D721Med (cell line): ENCODE results near the gene KPNA6.
A peak's percentile ranks its signal among the peaks of the same experiment; 100 is the strongest.
"Not testable (repeated sequence)": the region's sequence is repeated elsewhere in the genome, so short reads cannot be mapped to it uniquely, and the experiment has no call there.

Experiments used
- DNase-seq: peaks from one replicate; pipeline ENCODE4 v3.0.0; 2011; ENCODE audit warnings: low spot score; ENCODE audit not compliant: insufficient read length
- FAIRE-seq: peaks from 2 replicates; lab custom pipeline; 2011; peaks lifted over from hg19 to GRCh38; lab: Jason Lieb, UNC
- CTCF ChIP-seq: IDR thresholded peaks from 2 replicates; pipeline ENCODE4 v1.5.1; 2012; ENCODE audit warnings: mild to moderate bottlenecking, control low read depth; ENCODE audit not compliant: insufficient read depth; ENCODE audit errors: missing control alignments

Gene KPNA6

DNA sequence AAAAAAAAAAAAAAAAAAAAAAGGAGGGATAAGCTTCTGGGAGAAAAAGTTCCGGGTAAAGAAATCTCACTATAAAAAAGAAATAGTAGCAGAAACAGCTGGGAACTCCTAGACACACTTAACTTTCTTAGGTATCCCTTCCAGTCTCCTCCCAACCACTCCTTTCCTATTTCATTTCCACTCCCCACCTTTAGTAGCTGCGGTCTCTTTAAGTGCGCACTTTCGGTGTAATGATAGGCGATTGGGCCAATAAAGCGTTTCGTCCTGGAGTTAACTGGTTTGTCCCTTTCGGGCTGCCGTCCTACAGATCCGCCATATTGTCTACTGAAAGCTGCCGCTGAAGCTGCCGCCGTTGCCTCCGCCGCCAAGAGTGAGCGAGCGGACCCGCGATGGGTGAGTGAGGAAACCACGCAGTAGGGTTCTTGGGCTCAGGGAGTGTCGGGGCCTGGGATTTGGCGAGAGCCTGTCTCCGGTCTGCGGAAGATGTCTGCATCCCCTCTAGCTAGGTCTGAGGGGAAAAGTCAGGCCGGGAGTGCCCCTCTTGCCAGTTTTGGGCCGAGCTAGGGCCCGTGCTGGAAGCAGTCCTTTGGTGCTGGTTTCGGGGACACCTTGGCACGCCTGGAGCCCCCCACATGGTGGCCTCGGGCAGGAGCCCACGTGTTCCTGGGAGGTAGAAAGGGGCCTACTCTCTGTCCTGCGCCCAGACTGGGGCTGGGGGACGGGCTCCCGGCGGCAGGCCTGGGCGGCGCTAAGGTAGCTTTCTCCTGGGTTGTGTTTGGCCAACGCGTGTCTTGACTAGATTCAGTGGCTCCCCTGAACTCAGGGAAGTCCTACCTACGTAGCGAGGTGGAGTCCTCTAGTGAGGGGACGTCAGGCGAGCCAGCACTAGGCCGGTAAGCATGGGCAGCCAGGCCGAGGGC, at the start of gene KPNA6:
Gene KPNA6, plus strand, starts transcription at position 315 of the 920 bp plus-strand sequence. Its CDS starts 75 bp downstream, at position 390.
- peak; percentile 66 for DNase-seq
- TF ChIP-seq CTCF: no peak
- FAIRE-seq: no peak

DNA sequence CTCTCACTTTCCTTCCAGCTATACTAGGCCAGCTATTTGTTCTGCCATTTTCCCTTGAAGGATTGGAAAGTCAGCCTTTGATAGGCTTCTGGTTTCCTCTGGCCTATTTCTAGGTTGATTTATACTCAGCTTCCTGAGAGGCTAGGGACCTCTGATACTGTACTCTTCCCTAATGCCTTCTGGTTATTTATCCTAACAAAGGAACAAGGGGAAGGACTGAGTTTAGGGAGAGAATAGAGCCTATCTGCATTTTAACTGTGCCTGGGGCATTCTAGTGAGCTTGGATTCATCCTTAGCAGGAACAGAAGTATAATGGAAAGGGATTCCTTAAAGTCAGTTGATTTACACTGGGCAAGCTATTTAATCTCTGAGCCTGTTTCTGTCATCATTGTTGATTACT, 46.9 kb upstream of the KPNA6 start:
- FAIRE-seq: no peak
- no peak for TF ChIP-seq CTCF
- DNase-seq: no peak

- no peak for FAIRE-seq
- TF ChIP-seq CTCF: no peak
Measured at GRCh38 chr1:32062867-32063230, 45.0 kb upstream of the KPNA6 start.

DNA sequence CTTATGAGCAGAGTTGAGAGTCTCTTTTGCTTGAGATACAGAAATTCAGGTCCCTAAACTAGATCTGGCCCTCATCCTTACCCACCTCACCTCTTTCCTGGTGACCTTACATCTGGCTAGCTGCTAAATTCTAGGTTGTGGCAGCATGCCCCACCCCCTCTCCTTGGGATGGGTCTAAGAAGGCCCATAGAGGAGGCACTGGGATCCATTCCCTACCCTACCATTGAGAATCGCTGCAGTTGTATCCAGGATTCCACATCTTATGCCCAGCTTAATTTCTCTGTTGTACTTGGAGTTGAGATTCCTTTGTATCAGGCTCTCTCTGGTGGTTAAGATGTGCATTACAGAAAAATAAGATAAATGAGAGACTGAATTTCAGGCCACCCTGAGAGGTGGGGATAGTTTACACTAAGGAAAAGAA, 44.6 kb upstream of the KPNA6 start:
- FAIRE-seq: peak; percentile 61

More at GRCh38 chr1:32062867-32063230, 45.0 kb upstream of the KPNA6 start:
- DNase-seq: no peak

GRCh38 chr1:32065613-32066488, 42.0 kb upstream of the KPNA6 start:
- FAIRE-seq, DNase-seq: not testable (repeated sequence)

More for the DNA sequence above, 44.6 kb upstream of the KPNA6 start:
- TF ChIP-seq CTCF: peak; percentile 76
- peak; percentile 46 for DNase-seq

GRCh38 chr1:32066489-32066873, 41.4 kb upstream of the KPNA6 start:
- FAIRE-seq (no peak), DNase-seq (no peak)

More at GRCh38 chr1:32066489-32066873, 41.4 kb upstream of the KPNA6 start:
- no peak for TF ChIP-seq CTCF
